GM12878 (cell line): Measurements from ENCODE around the gene DLST. TPM values are rescaled to one million over a fixed set of nuclear protein-coding genes. Genes with fewer than 3 reads are reported as not detected.
"Not testable (repeated sequence)": the region's sequence is repeated elsewhere in the genome, so short reads cannot be mapped to it uniquely, and the experiment has no call there.

Source experiments
- ATAC-seq: fragments of 200-7000 bp; cut with Tn5 transposase; 3 replicates; pipeline ENCODE4 v1.9.1; 2020; ENCODE audit warnings: mild to moderate bottlenecking, moderate library complexity
- BruUV-seq: library from RNA; stranded (reverse); fragments of 400-500 nt; replicated peaks from 2 replicates; lab custom pipeline; 2021; lab: Mats Ljungman, UMichigan
- CTCF ChIA-PET: fragments of 300-600 bp; sonication (Branson Sonifier 250); formaldehyde crosslinking; extraction: SDS; loops from one replicate; lab custom pipeline; 2021; ENCODE audit warnings: inconsistent platforms; lab: Yijun Ruan, JAX
- POLR2A ChIA-PET: fragments of 350-600 bp; formaldehyde crosslinking; extraction: SDS; loops from one replicate; lab custom pipeline; 2021; ENCODE audit warnings: inconsistent platforms; lab: Charles Lee
- RAD21 ChIA-PET: fragments of 300-600 bp; sonication (Branson Sonifier 250); formaldehyde crosslinking; loops from one replicate; lab custom pipeline; 2023; ENCODE audit warnings: antibody characterized with exemption; ENCODE audit not compliant: unreplicated experiment; lab: Charles Lee
- SMC1A ChIA-PET: fragments of 300-600 bp; sonication (Branson Sonifier 250); formaldehyde crosslinking; loops from one replicate; lab custom pipeline; 2023; ENCODE audit not compliant: unreplicated experiment, uncharacterized antibody; lab: Charles Lee
- DNase-seq: peaks from one replicate; pipeline ENCODE4 v3.0.0-alpha.2; 2011; ENCODE audit warnings: low read depth, low spot score
- FAIRE-seq: peaks from 3 replicates; lab custom pipeline; 2011; peaks lifted over from hg19 to GRCh38; lab: Jason Lieb, UNC
- H2AFZ ChIP-seq: 2 replicates; pipeline ENCODE4 v1.6.0; 2011; ENCODE audit warnings: low read depth, low read length, control low read depth; ENCODE audit not compliant: control insufficient read depth
- H3K27ac ChIP-seq: 2 replicates; pipeline ENCODE4 v1.5.1; 2011; ENCODE audit warnings: control low read depth; ENCODE audit not compliant: control insufficient read depth, insufficient read depth
- H3K27me3 ChIP-seq, 2 experiments: replicated peaks in 1 of 2; 2 replicates each; pipeline versions ENCODE4 v1.6.0 to v1.6.1; 2011; ENCODE audit warnings: low read length in 1 of 2; ENCODE audit not compliant: control insufficient read depth in 2 of 2, insufficient read depth in 2 of 2
- H3K36me3 ChIP-seq, 2 experiments: 2 replicates each; pipeline ENCODE4 v1.5.1; 2011; ENCODE audit warnings: low read length in 1 of 2; ENCODE audit not compliant: control insufficient read depth in 2 of 2, insufficient read depth in 2 of 2
- H3K4me1 ChIP-seq: 2 replicates; pipeline ENCODE4 v1.6.1; 2011; ENCODE audit warnings: mild to moderate bottlenecking, low read length, moderate library complexity, mixed read lengths; ENCODE audit not compliant: control insufficient read depth, insufficient read depth
- H3K4me2 ChIP-seq: 2 replicates; pipeline ENCODE4 v1.6.0; 2011; ENCODE audit warnings: control low read depth; ENCODE audit not compliant: control insufficient read depth, insufficient read depth
- H3K4me3 ChIP-seq: fragments of 200-600 bp; sonication (generic); 2 replicates; pipeline ENCODE4 v1.5.1; 2016
- H3K79me2 ChIP-seq: 2 replicates; pipeline ENCODE4 v1.6.0; 2011; ENCODE audit warnings: low read length; ENCODE audit not compliant: control insufficient read depth, insufficient read depth
- H3K9ac ChIP-seq: 2 replicates; pipeline ENCODE4 v1.8.0; 2011; ENCODE audit warnings: low read length, control low read depth, mixed read lengths; ENCODE audit not compliant: control insufficient read depth, insufficient read depth
- H3K9me3 ChIP-seq: replicated peaks from 3 replicates; pipeline ENCODE4 v1.5.1; 2011; ENCODE audit warnings: mild to moderate bottlenecking, low read length; ENCODE audit not compliant: control insufficient read depth, insufficient read depth
- H4K20me1 ChIP-seq: 2 replicates; pipeline ENCODE4 v1.6.0; 2011; ENCODE audit not compliant: control insufficient read depth, insufficient read depth
- CREM ChIP-seq: IDR thresholded peaks from 2 replicates; pipeline ENCODE4 v1.6.1; 2014; ENCODE audit warnings: antibody characterized with exemption, low read depth
- GABPA ChIP-seq: IDR thresholded peaks from 2 replicates; pipeline ENCODE4 v1.6.1; 2014; ENCODE audit warnings: antibody characterized with exemption, low read depth, mild to moderate bottlenecking, inconsistent platforms
- POLR2AphosphoS2 ChIP-seq: IDR thresholded peaks from 2 replicates; pipeline ENCODE4 v1.6.1; 2011; ENCODE audit warnings: low read depth, mild to moderate bottlenecking, low read length, improper control_type of control experiment, moderate library complexity
- ZNF207 ChIP-seq: fragments of 450-650 bp; IDR thresholded peaks from 2 replicates; pipeline ENCODE4 v1.6.1; 2014; ENCODE audit warnings: antibody characterized with exemption, mild to moderate bottlenecking, borderline replicate concordance
- WGBS: methylation state at CpG from one replicate; pipeline ENCODE4 v1.1.6; 2016; ENCODE audit warnings: low lambda C conversion rate; ENCODE audit not compliant: insufficient replicate concordance, insufficient coverage; ENCODE audit errors: missing lambda C conversion rate; 5-methylcytosine and 5-hydroxymethylcytosine counted together
- in situ Hi-C: fragments of 300-500 bp; cut with MboI; formaldehyde crosslinking; loops from 9 replicates; pipeline ENCODE4 v1.14.3; 2018; ENCODE audit warnings: mixed read lengths
- intact Hi-C: fragments of 100-400 bp; cut with micrococcal nuclease; formaldehyde crosslinking; loops from one replicate; pipeline ENCODE4 v1.14.2; 2022; ENCODE audit not compliant: unreplicated experiment
- polyA plus RNA-seq, 11 experiments: library from polyadenylated mRNA; depleted of rRNA in 4 of 11; unstranded in 6 of 11; stranded (reverse) in 5 of 11; fragments of >200 nt; fragmentation: Nextera tagmentation in 4 of 11; fragmentation: Illumina TruSeq in 1 of 11; extraction: Ambion mirVana in 4 of 11; extraction: Trizol in 1 of 11; gene quantifications; 1 replicate in 1 of 11; 2 replicates in 10 of 11; pipeline versions ENCODE4 v1.2.1 to v1.2.3, GENCODE V29; 2011 to 2016; ENCODE audit warnings: inconsistent platforms in 2 of 11, missing spikeins in 2 of 11, low read depth in 1 of 11
- total RNA-seq, 4 experiments: library from RNA; depleted of rRNA in 3 of 4; stranded (reverse); fragments of >200 nt in 3 of 4; fragmentation: Illumina TruSeq in 1 of 4; extraction: Trizol in 1 of 4; gene quantifications; 2 replicates each; pipeline versions ENCODE4 v1.2.1 to v1.2.3, GENCODE V29; 2013 to 2021
- TF ChIP-seq, protein P1 (sequence below): fragments of 450-650 bp; IDR thresholded peaks from 2 replicates; pipeline ENCODE4 v1.6.1; 2017; ENCODE audit warnings: mild to moderate bottlenecking, low read depth, inconsistent platforms; ENCODE audit not compliant: poor library complexity, severe bottlenecking

The DLST gene
- total and polyA plus RNA-seq, 10 of the 15 experiments (the other 5 are each of a cell fraction or from before 2014, with no cell fraction given), result 2.9 to 141 (median 67.7) TPM

DNA sequence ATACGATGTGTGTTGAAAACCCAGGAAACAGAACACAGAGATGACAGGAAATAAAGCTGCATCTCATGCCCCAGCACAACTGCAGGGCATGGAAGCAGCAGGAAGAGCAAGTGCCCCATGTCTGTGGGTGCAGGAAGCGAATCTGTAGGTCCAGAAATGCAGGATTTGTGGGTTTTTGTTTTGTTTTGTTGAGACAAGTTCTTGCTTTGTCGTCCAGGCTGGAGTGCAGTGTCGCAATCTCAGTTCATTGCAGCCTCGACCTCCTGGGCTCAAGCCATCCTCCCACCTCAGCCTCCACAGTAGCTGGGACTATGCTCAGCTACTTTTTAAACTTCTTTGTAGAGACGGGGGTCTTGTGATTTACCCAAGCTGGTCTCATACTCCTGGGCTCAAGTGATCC, 47.5 kb downstream of the DLST start (continued):
- TF ChIP-seq POLR2AphosphoS2 (no peak), GABPA (no peak), ZNF207 (no peak), CREM (no peak)
- TF ChIP-seq, protein P1, sequence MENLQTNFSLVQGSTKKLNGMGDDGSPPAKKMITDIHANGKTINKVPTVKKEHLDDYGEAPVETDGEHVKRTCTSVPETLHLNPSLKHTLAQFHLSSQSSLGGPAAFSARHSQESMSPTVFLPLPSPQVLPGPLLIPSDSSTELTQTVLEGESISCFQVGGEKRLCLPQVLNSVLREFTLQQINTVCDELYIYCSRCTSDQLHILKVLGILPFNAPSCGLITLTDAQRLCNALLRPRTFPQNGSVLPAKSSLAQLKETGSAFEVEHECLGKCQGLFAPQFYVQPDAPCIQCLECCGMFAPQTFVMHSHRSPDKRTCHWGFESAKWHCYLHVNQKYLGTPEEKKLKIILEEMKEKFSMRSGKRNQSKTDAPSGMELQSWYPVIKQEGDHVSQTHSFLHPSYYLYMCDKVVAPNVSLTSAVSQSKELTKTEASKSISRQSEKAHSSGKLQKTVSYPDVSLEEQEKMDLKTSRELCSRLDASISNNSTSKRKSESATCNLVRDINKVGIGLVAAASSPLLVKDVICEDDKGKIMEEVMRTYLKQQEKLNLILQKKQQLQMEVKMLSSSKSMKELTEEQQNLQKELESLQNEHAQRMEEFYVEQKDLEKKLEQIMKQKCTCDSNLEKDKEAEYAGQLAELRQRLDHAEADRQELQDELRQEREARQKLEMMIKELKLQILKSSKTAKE, result no peak

DNA sequence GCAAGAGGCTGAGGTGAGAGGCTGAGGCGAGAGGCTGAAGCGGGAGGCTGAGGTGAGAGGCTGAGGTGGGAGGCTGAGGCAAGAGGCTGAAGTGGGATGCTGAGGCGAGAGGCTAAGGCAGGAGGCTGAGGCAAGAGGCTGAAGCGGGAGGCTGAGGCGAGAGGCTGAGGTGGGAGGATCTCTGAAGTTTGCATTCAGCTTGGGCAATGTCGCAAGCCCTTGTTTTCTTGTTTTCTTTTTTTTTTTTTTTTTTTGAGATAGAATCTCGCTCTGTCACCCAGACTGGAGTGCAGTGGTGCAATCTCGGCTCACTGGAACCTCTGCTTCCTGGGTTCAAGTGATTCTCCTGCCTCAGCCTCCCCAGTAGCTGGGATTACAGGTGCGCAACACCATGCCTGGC, 50.0 kb downstream of the DLST start:
- H3K9ac ChIP-seq, in situ Hi-C loops, BruUV-seq, H2AFZ ChIP-seq, H3K9me3 ChIP-seq, ATAC-seq, DNase-seq, H3K79me2 ChIP-seq, FAIRE-seq, RAD21 ChIA-PET, H3K27ac ChIP-seq, H3K36me3 ChIP-seq, H3K4me3 ChIP-seq, intact Hi-C loops, H4K20me1 ChIP-seq, H3K27me3 ChIP-seq, H3K4me2 ChIP-seq: not testable (repeated sequence)
- H3K4me1 ChIP-seq, result peaks cover 11% of the 10 kb centered on the region; the same call in 1 of the 2 replicates
- ChIA-PET POLR2A (interaction anchor here (1.7 kb wide), 1 partner anchor 9 kb away, joined by 5 read pairs; no protein-coding TSS in a partner anchor), SMC1A (interaction anchor here (2.1 kb wide), 1 partner anchor 10 kb away, joined by 5 read pairs; no protein-coding TSS in a partner anchor), CTCF (interaction anchor here (0.6 to 1.3 kb wide), 6 partner anchors 13 to 374 kb away, joined by 3 to 6 read pairs (median 4); no protein-coding TSS in a partner anchor)
- 62% methylated on average over 7 of the region's 9 CpGs for WGBS
